Activated CD4-positive, alpha-beta T cell treated with anti-CD3 and anti-CD28 coated beads for 36 hours (primary cell): ENCODE data around the gene CYTL1. TPM values are rescaled to one million over a fixed set of nuclear protein-coding genes. Genes with fewer than 3 reads are reported as not detected.
"Not testable (repeated sequence)": the region's sequence is repeated elsewhere in the genome, so short reads cannot be mapped to it uniquely, and the experiment has no call there.

Experiments used
- ATAC-seq: fragments of 200-7000 bp; cut with Tn5 transposase; one replicate; pipeline ENCODE4 v1.10.0; 2021; ENCODE audit warnings: mild to moderate bottlenecking, moderate library complexity
- CTCF ChIA-PET: fragments of 350-600 bp; sonication (Branson Sonifier 250); formaldehyde crosslinking; loops from one replicate; lab custom pipeline; 2021; ENCODE audit warnings: antibody characterized with exemption; lab: Charles Lee
- POLR2A ChIA-PET: fragments of 350-600 bp; sonication (Branson Sonifier 250); formaldehyde crosslinking; loops from one replicate; lab custom pipeline; 2021; ENCODE audit warnings: antibody characterized with exemption, inconsistent platforms; lab: Charles Lee
- DNase-seq: peaks from one replicate; pipeline ENCODE4 v3.0.0-alpha.2; 2020
- H3K27ac Mint-ChIP-seq: one replicate; pipeline ENCODE4 v1.8.0; 2021; ENCODE audit warnings: mixed read lengths
- H3K27me3 Mint-ChIP-seq: one replicate; pipeline ENCODE4 v1.8.0; 2021; ENCODE audit warnings: mixed read lengths
- H3K36me3 Mint-ChIP-seq: one replicate; pipeline ENCODE4 v1.8.0; 2021; ENCODE audit warnings: low read depth, mixed read lengths
- H3K4me1 Mint-ChIP-seq: one replicate; pipeline ENCODE4 v1.8.0; 2021; ENCODE audit warnings: mixed read lengths
- H3K4me3 Mint-ChIP-seq: one replicate; pipeline ENCODE4 v1.8.0; 2021; ENCODE audit warnings: mild to moderate bottlenecking, moderate library complexity, mixed read lengths
- H3K9me3 Mint-ChIP-seq: one replicate; pipeline ENCODE4 v1.8.0; 2021; ENCODE audit warnings: low read depth, mixed read lengths
- intact Hi-C, 2 experiments: fragments of 100-400 bp; cut with DNase I in 1 of 2; cut with micrococcal nuclease in 1 of 2; formaldehyde crosslinking; loops; one replicate each; pipeline versions ENCODE4 v1.14.2 to v1.15.1; 2022 to 2024; cut with DNase I, micrococcal nuclease
- total RNA-seq, 2 experiments: library from RNA; stranded (reverse); gene quantifications; one replicate each; pipeline ENCODE4 v1.2.3, GENCODE V29; 2021

CYTL1 gene
- total RNA-seq, 2 experiments from 2014 or later = not detected

DNA sequence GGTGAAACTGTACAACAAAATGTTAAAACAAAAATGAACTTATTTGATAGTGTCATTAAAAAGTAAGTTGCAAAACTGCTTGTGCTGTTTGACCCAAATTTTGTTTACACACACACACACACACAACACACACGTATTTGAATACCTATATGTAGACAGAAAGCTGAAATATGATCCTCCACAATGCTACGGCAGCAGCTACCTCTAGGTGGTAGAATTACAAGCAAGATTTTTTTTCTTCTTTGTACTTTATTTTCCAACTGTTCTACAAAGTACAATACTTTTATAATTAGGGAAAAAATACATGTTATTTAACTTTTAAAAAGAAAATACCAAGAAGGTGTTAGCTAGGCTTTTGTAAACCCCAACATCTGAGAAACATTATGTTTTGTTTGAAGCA lies 1.2 kb downstream of the CYTL1 start:
- no peaks in the 10 kb centered on the region for H3K36me3 Mint-ChIP-seq
- ChIA-PET POLR2A (no interaction called here), CTCF (interaction anchor here (0.6 kb wide), 1 partner anchor 574 kb away, joined by 3 read pairs; no protein-coding TSS in a partner anchor)
- H3K4me3 Mint-ChIP-seq = no peak overlapping the region
- DNase-seq (no peak), ATAC-seq (no peak)
- peaks cover 24% of the 10 kb centered on the region for H3K27me3 Mint-ChIP-seq
- intact Hi-C loops = no loop called here
- H3K9me3 Mint-ChIP-seq = no peaks in the 10 kb centered on the region
- no peak overlapping the region for H3K27ac Mint-ChIP-seq
- peaks cover 2% of the 10 kb centered on the region for H3K4me1 Mint-ChIP-seq

DNA sequence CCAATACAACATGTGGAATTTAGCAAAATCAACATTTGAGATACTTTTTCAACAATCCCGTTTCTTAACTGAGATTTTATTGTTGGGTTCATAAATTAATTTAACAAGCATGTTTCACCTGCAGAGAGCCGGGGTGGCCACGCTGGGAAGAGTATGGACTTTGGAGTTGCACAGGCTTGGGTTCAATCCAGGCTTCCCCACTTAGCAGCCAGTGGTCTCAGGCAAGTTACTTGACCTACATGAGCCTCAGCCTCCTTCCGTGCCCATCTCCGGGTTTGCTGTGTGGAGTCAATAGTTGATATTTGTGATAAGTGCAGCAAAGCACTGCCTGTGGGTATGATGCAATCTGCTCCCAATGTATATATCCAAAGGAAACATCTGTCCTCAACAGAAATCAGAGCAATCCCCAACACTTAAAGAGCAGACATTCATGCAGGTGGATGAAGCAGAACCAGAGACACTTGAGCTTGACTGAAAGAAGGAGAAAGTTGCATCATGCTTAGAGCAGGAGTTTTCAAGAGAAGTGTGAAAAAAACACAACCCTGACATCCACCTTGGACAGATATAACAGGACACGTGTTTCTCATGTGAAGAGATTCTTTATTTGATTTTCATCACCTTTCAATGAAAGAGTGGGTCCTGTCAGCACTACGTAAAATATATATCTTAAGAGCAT lies 5.1 kb downstream of the CYTL1 start:
- Mint-ChIP-seq H3K27me3 (peaks cover 32% of the 10 kb centered on the region), H3K36me3 (no peaks in the 10 kb centered on the region), H3K4me3 (no peak overlapping the region), H3K27ac (no peak overlapping the region), H3K9me3 (no peaks in the 10 kb centered on the region), H3K4me1 (peaks cover 2% of the 10 kb centered on the region)
- DNase-seq (no peak), ATAC-seq (no peak)
- CTCF ChIA-PET = no interaction called here
- intact Hi-C loops = no loop called here
- POLR2A ChIA-PET = interaction anchor here (0.7 kb wide), 1 partner anchor 365 kb away, joined by 3 read pairs; no protein-coding TSS in a partner anchor

DNA sequence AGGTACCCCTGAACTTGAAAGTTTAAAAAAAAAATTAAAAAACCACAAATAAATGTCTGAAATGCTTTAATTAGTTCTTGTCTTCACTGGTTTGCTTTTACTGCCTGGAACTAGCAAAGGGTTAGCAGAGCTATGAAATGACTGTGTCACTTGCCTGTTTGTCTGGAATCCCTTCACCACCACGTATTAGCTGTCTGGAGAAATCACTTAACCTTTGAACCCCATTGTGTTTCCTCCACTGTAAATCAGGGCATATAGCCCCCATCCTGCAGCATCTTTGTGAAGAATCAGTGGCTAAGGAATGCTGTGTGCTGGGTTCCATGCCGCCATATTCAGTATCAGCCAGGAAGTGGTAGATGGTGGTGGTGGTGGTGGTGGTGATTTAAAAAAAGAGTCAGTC lies 6.3 kb downstream of the CYTL1 start:
- no peaks in the 10 kb centered on the region for H3K9me3 Mint-ChIP-seq
- intact Hi-C loops = no loop called here
- ATAC-seq (no peak), DNase-seq (no peak)
- no peaks in the 10 kb centered on the region for H3K4me1 Mint-ChIP-seq
- ChIA-PET CTCF (no interaction called here), POLR2A (no interaction called here)
- H3K27me3 Mint-ChIP-seq = peaks cover 31% of the 10 kb centered on the region
- no peaks in the 10 kb centered on the region for H3K36me3 Mint-ChIP-seq
- H3K4me3 Mint-ChIP-seq = no peak overlapping the region
- no peak overlapping the region for H3K27ac Mint-ChIP-seq

DNA sequence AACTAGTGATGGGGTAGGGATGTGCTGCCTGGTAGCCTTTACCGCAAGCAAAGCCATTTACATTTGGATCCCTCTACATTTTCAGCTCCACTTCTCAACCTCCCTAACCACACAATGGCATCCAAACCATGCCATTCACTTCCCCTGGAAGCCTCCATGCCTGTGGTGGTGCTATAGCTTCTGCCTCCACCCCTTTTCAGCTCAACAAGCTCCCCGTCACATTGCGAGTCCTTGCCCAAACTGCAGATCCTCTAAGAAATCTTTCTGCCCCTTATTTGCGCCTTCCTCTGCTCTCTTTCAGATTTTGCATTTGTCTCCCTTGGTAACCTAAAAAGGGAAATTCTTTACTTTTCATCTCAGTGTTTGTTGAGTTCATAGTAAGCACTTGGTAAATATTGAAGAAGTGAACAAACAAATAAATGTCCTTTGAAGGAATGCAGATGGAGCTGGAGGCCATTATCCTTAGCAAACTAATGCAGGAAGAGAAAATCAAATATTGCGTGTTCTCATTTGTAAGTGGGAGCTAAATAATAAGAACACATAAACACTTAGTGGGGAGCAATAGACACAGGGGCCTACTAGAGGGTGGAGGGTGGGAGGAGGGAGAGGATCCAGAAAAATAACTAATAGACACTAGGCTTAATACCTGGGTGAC lies 6.9 kb downstream of the CYTL1 start:
- peaks cover 29% of the 10 kb centered on the region for H3K27me3 Mint-ChIP-seq
- no peak overlapping the region for H3K4me3 Mint-ChIP-seq
- DNase-seq = no peak
- H3K36me3 Mint-ChIP-seq = no peaks in the 10 kb centered on the region
- intact Hi-C loops = no loop called here
- ChIA-PET CTCF (interaction anchor here (0.9 kb wide), 1 partner anchor 49 kb away, joined by 3 read pairs; no protein-coding TSS in a partner anchor), POLR2A (no interaction called here)
- H3K9me3 Mint-ChIP-seq = no peaks in the 10 kb centered on the region
- no peaks in the 10 kb centered on the region for H3K4me1 Mint-ChIP-seq
- no peak overlapping the region for H3K27ac Mint-ChIP-seq
- no peak for ATAC-seq

DNA sequence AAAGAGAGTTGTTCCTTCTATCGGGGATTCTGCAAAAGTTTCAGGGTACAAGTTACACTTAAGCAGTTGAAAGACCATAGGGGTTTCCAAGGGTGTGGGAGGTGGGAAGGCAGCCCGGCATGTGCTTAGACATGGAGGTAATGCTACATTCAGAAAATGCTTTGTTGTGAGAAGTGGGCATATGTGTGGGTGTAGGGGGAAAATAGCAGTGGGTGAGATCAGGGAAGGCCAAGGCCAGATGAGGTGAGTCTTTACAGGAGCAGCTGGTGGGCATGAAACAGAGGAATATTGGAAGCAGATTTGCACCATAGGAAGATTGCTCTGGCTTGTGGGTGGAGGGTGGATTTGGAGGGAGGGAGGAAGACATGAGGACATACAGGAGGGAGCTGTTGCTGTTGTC lies 8.3 kb downstream of the CYTL1 start:
- ATAC-seq = no peak
- intact Hi-C loops = no loop called here
- no peak overlapping the region for H3K4me3 Mint-ChIP-seq
- POLR2A ChIA-PET = no interaction called here
- no peaks in the 10 kb centered on the region for H3K4me1 Mint-ChIP-seq
- H3K27me3 Mint-ChIP-seq = peaks cover 22% of the 10 kb centered on the region
- H3K36me3 Mint-ChIP-seq = no peaks in the 10 kb centered on the region
- CTCF ChIA-PET = no interaction called here
- DNase-seq = no peak
- H3K27ac Mint-ChIP-seq = no peak overlapping the region
- no peaks in the 10 kb centered on the region for H3K9me3 Mint-ChIP-seq

DNA sequence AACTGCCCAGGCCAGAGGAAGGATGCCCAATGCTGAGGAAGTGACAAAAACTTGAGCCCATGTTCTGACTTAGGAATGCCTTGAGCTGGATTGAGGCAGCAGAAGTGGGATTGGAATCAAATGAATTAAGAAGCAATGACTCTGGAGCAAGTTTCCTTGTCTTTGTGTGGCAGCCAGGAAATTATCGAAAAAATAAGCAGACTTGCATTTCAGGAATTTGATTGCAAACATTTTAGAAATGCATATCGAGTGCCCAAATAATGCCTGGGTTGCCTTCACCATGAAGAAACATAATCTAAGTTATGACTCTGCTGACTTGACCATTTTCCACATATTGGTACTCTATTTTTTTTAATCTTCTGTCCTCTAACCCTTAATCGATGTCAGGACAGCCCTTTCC lies 9.5 kb downstream of the CYTL1 start:
- H3K9me3 Mint-ChIP-seq = no peaks in the 10 kb centered on the region
- H3K27ac Mint-ChIP-seq = no peak overlapping the region
- CTCF ChIA-PET = no interaction called here
- peaks cover 24% of the 10 kb centered on the region for H3K27me3 Mint-ChIP-seq
- POLR2A ChIA-PET = no interaction called here
- intact Hi-C loops = no loop called here
- no peaks in the 10 kb centered on the region for H3K4me1 Mint-ChIP-seq
- ATAC-seq (no peak), DNase-seq (no peak)
- H3K36me3 Mint-ChIP-seq = no peaks in the 10 kb centered on the region
- H3K4me3 Mint-ChIP-seq = no peak overlapping the region

DNA sequence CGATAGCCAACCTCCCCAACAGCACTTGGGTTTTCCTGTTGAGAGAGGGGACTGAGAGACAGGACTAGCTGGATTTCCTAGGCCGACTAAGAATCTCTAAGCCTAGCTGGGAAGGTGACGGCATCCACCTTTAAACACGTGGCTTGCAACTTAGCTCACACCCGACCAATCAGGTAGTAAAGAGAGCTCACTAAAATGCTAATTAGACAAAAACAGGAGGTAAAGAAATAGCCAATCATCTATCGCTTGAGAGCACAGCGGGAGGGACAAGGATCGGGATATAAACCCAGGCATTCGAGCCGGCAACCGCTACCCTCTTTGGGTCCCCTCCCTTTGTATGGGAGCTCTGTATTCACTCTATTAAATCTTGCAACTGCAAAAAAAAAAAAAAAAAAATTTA lies 12.3 kb downstream of the CYTL1 start:
- ATAC-seq, POLR2A ChIA-PET, H3K27ac Mint-ChIP-seq, DNase-seq, H3K4me3 Mint-ChIP-seq, CTCF ChIA-PET, H3K4me1 Mint-ChIP-seq, H3K36me3 Mint-ChIP-seq, H3K9me3 Mint-ChIP-seq, intact Hi-C loops: not testable (repeated sequence)
- peaks cover 30% of the 10 kb centered on the region for H3K27me3 Mint-ChIP-seq

DNA sequence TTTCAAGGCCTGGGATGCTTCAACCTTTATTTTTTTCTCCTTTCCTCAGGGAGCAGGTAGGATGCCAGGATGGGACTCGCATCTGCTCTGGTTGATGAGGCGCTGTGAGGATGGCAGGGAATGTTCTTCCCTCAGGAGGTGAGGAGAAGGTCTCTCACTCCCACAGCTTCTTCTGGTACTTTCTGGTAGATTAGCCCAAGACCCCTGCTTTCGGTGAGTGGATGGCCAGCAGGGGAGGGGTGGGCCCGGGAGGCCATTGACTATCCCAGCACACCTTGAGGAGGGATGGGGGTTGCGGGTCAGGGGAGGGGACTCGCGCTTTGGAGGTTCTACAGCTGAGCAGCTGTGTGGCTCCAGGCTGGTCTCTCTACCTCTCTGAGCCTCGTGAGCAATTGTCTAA lies 14.8 kb downstream of the CYTL1 start:
- POLR2A ChIA-PET = interaction anchor here (1.2 kb wide), 1 partner anchor 27 kb away, joined by 3 read pairs; no protein-coding TSS in a partner anchor
- CTCF ChIA-PET = no interaction called here
- intact Hi-C loops = no loop called here

DNA sequence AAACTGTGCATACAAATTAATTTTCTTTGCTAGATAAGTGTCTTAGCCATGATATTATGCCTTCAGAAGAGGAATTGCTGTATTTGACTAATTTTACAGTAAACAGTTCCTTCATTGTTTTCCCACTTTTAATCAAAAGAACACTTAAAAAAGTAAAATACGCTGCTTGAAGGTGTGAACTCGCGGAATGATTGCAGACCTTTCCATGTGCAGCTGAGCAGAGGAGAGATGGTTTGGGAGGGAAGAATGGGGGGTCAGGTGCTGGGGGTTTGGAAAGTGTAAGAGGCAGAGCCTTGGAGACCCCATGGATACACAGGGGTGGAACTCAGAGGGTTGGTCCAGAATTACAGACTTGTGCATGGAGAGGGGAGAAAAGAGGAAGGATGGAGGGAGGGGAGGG lies 15.3 kb downstream of the CYTL1 start:
- Mint-ChIP-seq H3K4me1 (no peaks in the 10 kb centered on the region), H3K36me3 (no peaks in the 10 kb centered on the region), H3K27me3 (peaks cover 21% of the 10 kb centered on the region), H3K4me3 (no peak overlapping the region), H3K9me3 (no peaks in the 10 kb centered on the region), H3K27ac (no peak overlapping the region)
- intact Hi-C loops = no loop called here
- POLR2A ChIA-PET = no interaction called here
- ATAC-seq (no peak), DNase-seq (no peak)
- CTCF ChIA-PET = no interaction called here

More for the DNA sequence above, 14.8 kb downstream of the CYTL1 start:
- DNase-seq (no peak), ATAC-seq (no peak)
- H3K4me3 Mint-ChIP-seq = no peak overlapping the region
- no peaks in the 10 kb centered on the region for H3K36me3 Mint-ChIP-seq
- no peaks in the 10 kb centered on the region for H3K9me3 Mint-ChIP-seq
- no peak overlapping the region for H3K27ac Mint-ChIP-seq
- H3K4me1 Mint-ChIP-seq = no peaks in the 10 kb centered on the region
- peaks cover 22% of the 10 kb centered on the region for H3K27me3 Mint-ChIP-seq

DNA sequence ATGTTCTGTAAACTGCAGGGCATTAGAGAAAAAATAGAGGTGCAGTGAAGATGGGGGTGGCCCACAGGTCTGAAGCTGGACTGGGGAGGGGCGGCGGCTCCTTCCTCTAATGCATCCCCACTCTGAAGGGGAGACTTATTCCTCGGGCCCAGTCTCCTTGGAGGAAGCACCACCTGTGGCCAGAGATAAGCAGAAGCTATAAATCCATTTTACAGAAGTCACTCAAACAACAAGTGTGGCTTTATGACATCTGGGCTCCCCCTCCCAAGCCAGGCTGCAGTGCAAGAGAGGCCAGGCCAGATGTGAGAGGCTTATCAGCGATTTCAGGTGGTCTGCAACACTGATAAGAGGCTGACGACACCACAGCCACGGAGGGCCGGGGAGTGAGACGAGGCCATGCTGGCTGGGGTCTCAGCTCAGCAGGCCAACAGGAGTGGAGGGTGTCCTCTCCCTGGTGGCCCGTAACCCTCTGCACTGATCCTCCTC lies 15.8 kb downstream of the CYTL1 start:
- Mint-ChIP-seq H3K4me3 (no peak overlapping the region), H3K27ac (no peak overlapping the region), H3K36me3 (no peaks in the 10 kb centered on the region), H3K27me3 (peaks cover 20% of the 10 kb centered on the region), H3K4me1 (no peaks in the 10 kb centered on the region), H3K9me3 (no peaks in the 10 kb centered on the region)
- DNase-seq (no peak), ATAC-seq (no peak)
- ChIA-PET POLR2A (no interaction called here), CTCF (no interaction called here)
- intact Hi-C loops = no loop called here

DNA sequence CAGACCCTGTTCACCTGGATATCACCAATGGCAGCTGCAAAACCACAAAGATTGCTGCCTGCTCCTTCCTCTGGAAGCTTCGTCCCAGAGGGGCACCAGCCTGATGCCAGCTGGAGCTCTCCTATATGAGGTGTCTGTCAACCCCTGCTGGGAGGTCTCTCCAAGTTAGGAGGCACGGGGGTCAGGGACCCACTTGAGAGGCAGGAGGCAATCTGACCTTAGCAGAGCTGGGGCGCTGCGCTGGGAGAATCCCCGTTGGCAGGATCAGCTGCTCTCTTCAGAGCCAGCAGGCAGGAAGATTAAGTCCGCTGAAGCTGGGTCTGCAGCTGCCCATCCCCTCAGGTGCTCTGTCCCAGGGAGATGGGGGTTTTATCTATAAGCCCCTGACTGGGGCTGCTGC lies 17.6 kb downstream of the CYTL1 start:
- H3K27ac Mint-ChIP-seq, H3K4me1 Mint-ChIP-seq, H3K9me3 Mint-ChIP-seq, ATAC-seq, intact Hi-C loops, H3K36me3 Mint-ChIP-seq, H3K4me3 Mint-ChIP-seq, DNase-seq, POLR2A ChIA-PET: not testable (repeated sequence)
- CTCF ChIA-PET = interaction anchor here (0.7 kb wide), 1 partner anchor 478 kb away, joined by 3 read pairs; no protein-coding TSS in a partner anchor
- peaks cover 20% of the 10 kb centered on the region for H3K27me3 Mint-ChIP-seq

DNA sequence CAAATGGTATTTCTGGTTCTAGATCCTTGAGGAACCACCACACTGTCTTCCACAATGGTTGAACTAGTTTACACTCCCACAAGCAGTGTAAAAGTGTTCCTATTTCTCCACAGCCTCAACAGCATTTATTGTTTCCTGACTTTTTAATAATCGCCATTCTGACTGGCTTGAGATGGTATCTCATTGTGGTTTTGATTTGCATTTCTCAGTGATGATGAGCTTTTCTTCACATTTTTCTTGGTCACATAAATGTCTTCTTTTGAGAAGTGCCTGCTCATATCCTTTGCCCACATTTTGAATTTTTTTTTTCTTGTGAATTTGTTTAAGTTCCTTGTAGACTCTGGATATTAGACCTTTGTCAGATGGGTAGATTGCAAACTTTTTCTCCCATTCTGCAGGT lies 22.3 kb downstream of the CYTL1 start:
- ATAC-seq, H3K27ac Mint-ChIP-seq, POLR2A ChIA-PET, H3K4me1 Mint-ChIP-seq, H3K36me3 Mint-ChIP-seq, DNase-seq, H3K9me3 Mint-ChIP-seq, H3K4me3 Mint-ChIP-seq: not testable (repeated sequence)
- intact Hi-C loops = loop anchor here (5.0 to 10.0 kb wide), 3 partner anchors 148 to 818 kb away; no protein-coding TSS in a partner anchor
- CTCF ChIA-PET = interaction anchor here (0.8 kb wide), 1 partner anchor 794 kb away, joined by 3 read pairs; no protein-coding TSS in a partner anchor
- H3K27me3 Mint-ChIP-seq = peaks cover 15% of the 10 kb centered on the region
